HG02885 (cell line): Measurements from ENCODE around the gene CCDC177.
"Not testable (repeated sequence)": the region's sequence is repeated elsewhere in the genome, so short reads cannot be mapped to it uniquely, and the experiment has no call there.

Source experiments
- ATAC-seq: cut with Tn5 transposase; IDR thresholded peaks from one replicate; pipeline ENCODE4 v1.9.1; 2021; ENCODE audit warnings: mild to moderate bottlenecking; ENCODE audit not compliant: unreplicated experiment, poor library complexity

Gene CCDC177

DNA sequence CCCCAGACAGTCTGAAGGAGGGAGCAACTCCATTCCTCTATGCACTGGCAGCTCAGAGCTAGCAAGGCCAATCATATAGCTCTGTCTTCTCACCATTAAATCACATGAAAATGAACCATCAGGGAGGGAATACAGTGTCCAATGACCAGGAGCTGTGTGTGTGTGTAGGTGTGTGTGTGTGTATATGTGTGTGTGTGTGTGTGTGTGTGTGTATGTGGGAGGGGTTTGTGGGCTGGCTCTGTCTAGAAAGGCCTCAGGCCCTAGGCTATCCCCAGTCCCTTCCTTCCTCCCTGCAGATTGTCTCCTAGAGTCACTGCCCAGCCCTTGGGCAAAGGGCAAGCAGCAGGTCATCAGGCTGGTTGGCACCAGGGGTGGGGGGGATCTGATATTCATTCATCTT, 31.1 kb upstream of the CCDC177 start:
- no peak for ATAC-seq

DNA sequence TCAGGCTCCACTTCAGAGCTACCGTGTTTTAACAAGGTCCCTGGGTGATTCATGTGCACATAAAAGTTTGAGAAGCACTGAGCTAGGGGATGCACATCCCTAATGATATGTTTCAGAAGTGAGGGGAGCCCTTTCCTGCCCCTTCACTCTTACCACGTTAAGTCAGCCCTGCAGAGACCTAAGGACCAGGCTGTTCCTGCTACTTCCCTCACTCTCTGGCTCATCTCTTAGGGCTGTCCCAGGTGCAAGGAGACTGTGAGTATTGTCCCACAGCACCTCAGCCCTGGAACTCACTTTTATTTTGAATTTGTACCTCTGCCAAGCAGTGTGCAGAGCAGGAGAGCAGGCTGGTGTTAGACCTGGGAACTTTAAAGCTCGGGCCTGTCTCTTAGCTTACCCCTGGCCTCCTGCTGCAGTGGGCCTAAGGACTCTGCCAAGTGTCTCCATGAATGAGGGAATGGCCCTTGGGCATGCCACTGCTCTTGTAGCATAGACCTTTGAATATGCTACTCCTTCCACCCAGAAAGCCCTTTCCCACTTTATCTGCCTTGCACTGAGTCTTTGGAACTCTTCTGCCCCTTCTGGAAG, 25.7 kb upstream of the CCDC177 start:
- no peak for ATAC-seq

DNA sequence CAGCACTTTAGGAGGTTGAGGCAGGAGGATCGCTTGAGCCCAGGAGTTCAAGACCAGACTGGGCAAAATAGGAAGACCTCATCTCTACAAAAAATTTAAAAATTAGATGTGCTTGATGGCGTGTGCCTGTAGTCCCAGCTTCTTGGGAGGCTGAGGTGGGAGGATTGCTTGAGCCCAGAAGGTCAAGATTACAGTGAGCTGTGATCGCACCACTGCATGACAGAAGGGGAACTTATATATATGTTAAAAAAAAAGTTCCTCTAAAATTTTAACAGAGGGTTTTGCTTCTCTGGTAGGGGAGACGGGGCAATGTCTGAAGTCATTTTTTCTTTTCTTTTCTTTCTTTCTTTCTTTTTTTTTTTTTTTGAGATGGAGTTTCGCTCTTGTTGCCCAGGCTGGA, 24.8 kb upstream of the CCDC177 start:
- not testable (repeated sequence) for ATAC-seq

GRCh38 chr14:69595336-69595735, 20.7 kb upstream of the CCDC177 start:
- no peak for ATAC-seq

DNA sequence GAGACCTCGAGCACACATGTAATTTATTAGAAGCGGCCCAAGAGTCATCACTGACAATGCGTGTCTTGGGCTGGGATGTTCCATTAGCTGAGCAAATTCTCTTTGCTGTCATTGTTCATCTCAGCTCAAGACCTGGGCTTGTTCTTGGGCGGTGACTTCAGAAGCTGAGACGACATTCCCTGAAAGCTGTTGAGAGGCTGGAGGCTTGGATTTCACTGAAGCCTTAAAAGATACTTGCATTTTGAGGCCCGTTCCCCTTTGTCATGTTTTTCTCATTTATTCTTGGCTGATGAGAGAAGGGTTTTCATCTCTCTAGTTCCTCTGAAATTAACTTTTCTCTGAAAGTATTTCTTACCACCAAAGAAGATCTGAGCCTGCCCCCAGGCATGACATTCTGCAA, 20.2 kb upstream of the CCDC177 start:
- no peak for ATAC-seq

DNA sequence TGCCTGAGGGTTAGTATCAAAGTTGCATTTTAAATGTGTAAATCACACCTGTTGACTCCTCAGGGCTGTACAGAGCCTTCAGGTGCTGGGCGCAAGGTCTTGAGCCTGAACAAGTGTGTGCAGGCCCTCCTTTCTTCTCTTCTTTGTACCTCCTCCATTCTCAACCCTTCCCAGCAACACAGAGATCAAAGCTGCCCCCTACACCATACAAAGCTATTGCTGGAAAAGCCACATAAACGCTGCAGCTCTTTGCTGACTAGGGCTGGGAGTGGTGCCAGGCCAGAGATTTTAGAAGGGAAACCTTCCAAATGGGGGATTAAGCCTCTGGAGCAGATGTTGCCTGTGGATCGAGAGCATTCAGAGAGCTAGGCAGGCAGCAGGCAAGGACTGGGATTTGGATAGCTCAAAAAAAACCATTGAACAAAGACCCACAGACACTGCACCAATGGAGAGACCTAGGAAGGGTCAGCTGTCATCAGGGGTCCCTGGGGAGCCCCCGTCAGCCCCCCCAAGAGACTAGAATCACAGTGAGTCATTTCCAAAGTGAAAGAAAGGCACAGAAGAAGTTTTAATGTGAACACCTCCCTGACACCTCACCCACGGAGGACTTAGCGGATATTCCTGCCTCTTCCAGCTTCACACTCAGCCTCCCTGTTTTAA, 18.5 kb upstream of the CCDC177 start:
- no peak for ATAC-seq

- ATAC-seq = no peak
Measured at GRCh38 chr14:69591317-69591716, 16.6 kb upstream of the CCDC177 start.

- no peak for ATAC-seq
Measured at GRCh38 chr14:69587389-69587788, 12.7 kb upstream of the CCDC177 start.

DNA sequence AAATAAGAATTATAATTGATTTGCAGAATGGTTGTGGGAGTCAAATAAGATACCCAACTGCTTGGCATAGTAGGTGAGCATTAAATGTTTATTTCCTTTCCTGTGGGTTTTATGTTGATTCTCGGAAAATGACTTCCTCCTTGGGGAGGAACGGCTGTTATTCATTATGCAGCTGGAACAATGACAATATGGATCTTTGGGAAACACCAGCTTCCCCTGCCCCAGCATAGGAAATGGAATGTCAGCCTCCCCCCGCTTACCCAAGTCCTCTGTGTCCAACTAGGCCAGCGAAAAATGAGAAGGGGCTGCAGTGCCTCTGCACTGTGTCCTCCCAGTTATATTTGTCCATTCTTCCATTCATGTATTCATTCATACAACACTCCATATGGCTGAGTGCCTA, 11.7 kb upstream of the CCDC177 start:
- no peak for ATAC-seq

GRCh38 chr14:69584389-69584788, 9.7 kb upstream of the CCDC177 start:
- ATAC-seq = no peak

- no peak for ATAC-seq
Measured at GRCh38 chr14:69582829-69583228, 8.2 kb upstream of the CCDC177 start.

- ATAC-seq = no peak
Measured at GRCh38 chr14:69582212-69582611, 7.5 kb upstream of the CCDC177 start.

DNA sequence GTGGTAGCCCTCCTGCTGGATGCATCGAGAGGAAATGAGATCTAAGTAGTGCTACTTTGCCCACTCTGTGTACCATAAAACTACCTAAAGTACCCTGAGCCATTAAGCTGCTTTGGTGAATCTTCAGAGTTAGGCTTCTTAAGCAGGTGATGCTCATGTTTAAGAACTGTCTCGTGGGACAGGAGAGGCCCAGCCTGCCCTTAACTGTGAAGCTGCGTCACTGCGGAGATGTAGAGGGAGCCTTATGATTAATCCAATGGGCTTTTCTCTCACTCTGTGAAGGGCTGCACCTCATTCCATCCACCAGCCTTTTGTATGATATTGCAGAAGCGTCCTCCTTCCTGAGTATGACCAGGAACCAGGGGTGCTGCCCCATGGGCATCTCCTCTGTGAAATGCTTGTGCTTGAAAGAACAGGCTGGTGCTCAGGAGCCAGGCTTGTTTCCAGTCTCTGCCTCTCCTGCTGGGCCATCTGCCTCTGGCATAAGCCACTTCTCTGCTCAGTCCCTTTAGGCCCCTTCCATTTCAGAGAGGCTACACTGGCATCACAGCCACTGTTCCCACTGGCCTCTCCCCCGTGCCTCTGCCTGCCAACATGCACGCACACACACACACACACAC, 6.8 kb upstream of the CCDC177 start:
- no peak for ATAC-seq

DNA sequence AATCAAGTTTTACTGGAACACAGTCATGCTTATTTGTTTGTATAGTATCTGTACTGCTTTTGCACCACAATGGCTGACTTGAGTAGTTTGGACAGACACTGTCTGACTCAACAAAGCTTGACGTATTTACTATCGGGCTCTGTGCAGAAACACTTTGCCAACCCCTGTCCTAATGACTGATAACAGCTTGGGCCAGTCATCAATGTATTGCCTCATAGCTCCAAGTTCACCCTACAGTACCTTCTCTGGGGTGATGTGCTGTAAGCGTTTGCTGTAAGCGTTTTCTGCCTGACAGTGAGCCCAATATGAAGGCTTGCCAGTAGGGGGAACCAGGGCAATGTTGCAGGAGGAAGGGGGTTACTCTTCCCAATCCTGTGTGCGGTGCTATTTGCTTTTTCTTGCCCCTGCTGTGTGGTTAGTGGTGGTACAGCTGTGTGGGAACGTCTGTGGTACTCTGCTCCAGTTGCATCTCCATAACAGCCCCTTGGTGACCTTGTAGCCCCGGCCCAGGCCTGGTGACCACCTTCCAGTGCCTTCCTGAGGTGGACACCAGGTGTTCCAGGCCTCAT, 5.4 kb upstream of the CCDC177 start:
- ATAC-seq = no peak

DNA sequence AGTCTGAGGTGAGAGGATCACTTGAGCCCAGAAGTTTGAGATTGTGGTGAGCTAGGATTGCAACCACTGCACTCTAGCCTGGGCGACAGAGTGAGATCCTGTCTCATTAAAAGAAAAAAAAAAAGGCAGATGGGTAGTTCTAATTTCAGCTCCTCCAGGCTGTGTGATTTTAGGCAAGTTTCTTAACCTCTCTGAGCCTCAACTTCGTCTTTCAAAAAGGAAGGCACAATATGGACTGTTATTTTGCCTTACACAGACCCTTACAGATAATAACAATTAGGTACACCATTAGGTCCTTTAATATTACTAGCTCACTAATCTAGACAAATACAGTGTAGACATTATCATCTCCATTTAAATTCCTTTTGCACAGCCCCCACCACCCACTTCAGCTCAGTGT, 4.8 kb upstream of the CCDC177 start:
- no peak for ATAC-seq

DNA sequence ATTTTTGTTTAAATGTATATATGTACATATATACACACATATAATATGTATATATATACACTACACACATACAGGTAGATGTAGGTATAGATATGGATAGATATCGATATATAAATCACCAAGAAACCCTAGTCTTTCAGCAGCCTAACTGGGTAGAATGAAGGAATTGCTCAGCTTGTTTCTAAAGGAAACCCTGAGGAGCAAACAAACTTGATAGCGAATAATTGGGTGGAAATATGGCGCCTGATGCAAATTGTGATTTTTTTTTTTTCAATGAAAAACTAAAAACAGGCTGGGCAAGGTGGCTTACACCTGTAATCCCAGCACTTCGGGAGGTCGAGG, 254 bp upstream of the CCDC177 start:
- no peak for ATAC-seq

GRCh38 chr14:69573831-69574262, 824 bp downstream of the CCDC177 start:
- ATAC-seq = no peak

GRCh38 chr14:69573205-69573830, 1.4 kb downstream of the CCDC177 start:
- ATAC-seq = no peak

DNA sequence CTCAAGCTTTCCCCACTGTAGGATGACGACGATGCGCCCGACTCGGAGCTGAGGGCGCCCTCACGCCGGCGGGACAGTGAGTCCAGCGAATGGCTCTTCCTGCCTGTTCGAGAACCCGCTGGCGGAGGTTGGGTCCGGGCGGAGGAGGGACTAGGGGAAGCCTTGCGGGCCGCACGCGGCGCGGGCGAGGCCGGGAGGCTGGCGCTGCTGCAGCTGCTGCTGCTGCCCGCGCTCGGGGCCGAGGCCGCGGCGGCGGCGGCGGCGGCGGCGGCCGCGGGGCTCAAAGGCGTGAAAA, 1.9 kb downstream of the CCDC177 start:
- ATAC-seq = no peak

DNA sequence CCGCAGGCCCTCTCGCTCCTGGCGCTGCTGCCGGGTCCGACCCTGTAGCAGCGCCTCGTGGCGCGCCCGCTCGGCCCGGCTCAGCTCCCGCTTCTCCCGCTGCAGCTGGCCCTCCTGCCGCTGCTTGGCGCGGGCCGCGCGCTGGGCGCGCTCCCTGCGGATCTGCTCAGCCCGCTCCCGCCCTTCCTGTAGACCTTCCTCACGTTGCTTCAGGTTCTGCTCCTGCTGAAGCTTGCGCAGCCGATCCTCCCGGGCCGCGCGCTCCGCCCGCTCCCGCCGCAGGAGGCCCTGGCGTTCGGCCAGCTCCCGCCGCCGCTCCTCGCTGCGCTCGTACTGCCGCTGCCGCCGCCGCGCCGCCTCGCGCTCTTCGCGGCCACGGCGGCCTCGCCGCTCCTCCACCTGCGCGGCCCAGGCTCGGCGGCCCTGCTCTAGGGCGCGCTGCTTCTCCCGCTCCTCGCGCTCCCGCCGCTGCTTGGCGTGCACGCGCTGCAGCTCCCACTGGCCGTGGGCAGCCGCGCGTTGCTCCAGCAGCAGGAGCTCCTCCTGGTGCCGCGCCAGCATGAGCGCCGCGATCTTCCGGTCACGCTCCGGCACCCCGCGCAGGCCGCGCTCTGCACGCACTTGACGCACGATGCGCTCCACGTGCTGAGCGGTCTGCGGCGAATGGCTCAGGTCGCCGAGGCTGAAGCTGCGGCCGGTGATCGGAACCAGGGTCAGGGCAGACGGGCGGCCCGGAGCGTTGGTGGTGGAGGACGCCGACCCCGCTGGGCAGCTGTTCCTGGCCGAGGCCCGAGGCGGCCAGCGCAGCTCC, 2.4 kb downstream of the CCDC177 start:
- no peak for ATAC-seq
